SK-N-SH (cell line): ENCODE measurements around the gene TGFB3. TPM values are rescaled to one million over a fixed set of nuclear protein-coding genes. Genes with fewer than 3 reads are reported as not detected.
A peak's percentile ranks its signal among the peaks of the same experiment; 100 is the strongest.

ENCODE experiments used
- CTCF ChIA-PET: fragments of 300-600, 350-600 bp; formaldehyde crosslinking; extraction: SDS; loops from one replicate; lab custom pipeline; 2021; lab: Yijun Ruan, JAX
- POLR2A ChIA-PET: fragments of 350-600 bp; sonication (Branson Sonifier 250); formaldehyde crosslinking; extraction: SDS; loops from one replicate; lab custom pipeline; 2020; ENCODE audit warnings: antibody characterized with exemption, inconsistent platforms; lab: Yijun Ruan, JAX
- DNase-seq: peaks from one replicate; pipeline ENCODE4 v3.0.0; 2012
- H2AFZ ChIP-seq: fragments of 200-600 bp; sonication (generic); 2 replicates; pipeline ENCODE4 v1.8.1; 2016; ENCODE audit warnings: antibody characterized with exemption, mild to moderate bottlenecking, low read depth
- H3F3A ChIP-seq: fragments of 200-600 bp; sonication (generic); replicated peaks from 2 replicates; pipeline ENCODE3; 2016; ENCODE audit warnings: antibody characterized with exemption, mild to moderate bottlenecking; ENCODE audit not compliant: insufficient read depth
- H3K27ac ChIP-seq, 2 experiments: fragments of 200-500 bp in 1 of 2; fragments of 200-600 bp in 1 of 2; sonication (Bioruptor generic) in 1 of 2; sonication (generic), shearing (Covaris generic) in 1 of 2; 2 replicates each; pipeline versions ENCODE4 v1.5.1 to v1.6.1; 2014 to 2016; ENCODE audit warnings: low read depth in 2 of 2, inconsistent platforms in 1 of 2, low read length in 1 of 2, mild to moderate bottlenecking in 1 of 2, mixed read lengths in 1 of 2
- H3K27me3 ChIP-seq: fragments of 200-600 bp; sonication (generic), shearing (Covaris generic); 2 replicates; pipeline ENCODE4 v1.6.1; 2016; ENCODE audit warnings: mixed run types; ENCODE audit not compliant: insufficient read depth
- H3K36me3 ChIP-seq, 2 experiments: fragments of 200-500 bp in 1 of 2; fragments of 200-600 bp in 1 of 2; sonication (Bioruptor generic) in 1 of 2; sonication (generic) in 1 of 2; replicated peaks in 1 of 2; 2 replicates each; pipeline versions ENCODE3 to v1.5.1; 2014 to 2016; ENCODE audit warnings: low read length in 1 of 2, mild to moderate bottlenecking in 1 of 2; ENCODE audit not compliant: insufficient read depth in 2 of 2, control insufficient read depth in 1 of 2
- H3K4me1 ChIP-seq, 2 experiments: fragments of 200-500 bp in 1 of 2; fragments of 200-600 bp in 1 of 2; sonication (Bioruptor generic) in 1 of 2; sonication (generic), shearing (Covaris generic) in 1 of 2; 2 replicates each; pipeline versions ENCODE4 v1.5.1 to v1.6.1; 2014 to 2016; ENCODE audit warnings: low read depth in 1 of 2, low read length in 1 of 2, mixed run types in 1 of 2; ENCODE audit not compliant: insufficient read depth in 2 of 2, control insufficient read depth in 1 of 2
- H3K4me2 ChIP-seq: fragments of 200-600 bp; sonication (generic), shearing (Covaris generic); 2 replicates; pipeline ENCODE4 v1.6.1; 2017; ENCODE audit warnings: mixed run types
- H3K4me3 ChIP-seq, 2 experiments: fragments of 200-500 bp in 1 of 2; fragments of 200-600 bp in 1 of 2; sonication (Bioruptor generic) in 1 of 2; sonication (generic), shearing (Covaris generic) in 1 of 2; 2 replicates each; pipeline versions ENCODE4 v1.5.1 to v1.8.1; 2014 to 2016; ENCODE audit warnings: low read depth in 2 of 2, inconsistent platforms in 1 of 2, low read length in 1 of 2, mild to moderate bottlenecking in 1 of 2, mixed read lengths in 1 of 2, moderate library complexity in 1 of 2
- H3K79me2 ChIP-seq: fragments of 200-600 bp; sonication (generic); 2 replicates; pipeline ENCODE4 v1.8.1; 2017; ENCODE audit warnings: mild to moderate bottlenecking; ENCODE audit not compliant: insufficient read depth
- H3K9ac ChIP-seq: fragments of 200-600 bp; sonication (generic); 2 replicates; pipeline ENCODE4 v1.6.1; 2017; ENCODE audit warnings: mixed run types
- H3K9me2 ChIP-seq: fragments of 200-600 bp; sonication (generic); 2 replicates; pipeline ENCODE4 v1.6.1; 2017; ENCODE audit warnings: mixed run types
- H3K9me3 ChIP-seq: fragments of 200-600 bp; sonication (generic); 2 replicates; pipeline ENCODE4 v1.6.1; 2017; ENCODE audit warnings: mixed run types, mild to moderate bottlenecking, moderate library complexity
- H4K20me1 ChIP-seq: fragments of 200-600 bp; sonication (generic); 2 replicates; pipeline ENCODE4 v1.6.1; 2017; ENCODE audit warnings: mild to moderate bottlenecking, mixed run types; ENCODE audit not compliant: insufficient read depth
- FOSL2 ChIP-seq: IDR thresholded peaks from 2 replicates; pipeline ENCODE4 v1.4.0; 2012; ENCODE audit warnings: low read depth, mild to moderate bottlenecking, moderate library complexity, borderline replicate concordance
- FOXJ3 ChIP-seq: sonication (generic); formaldehyde crosslinking; IDR thresholded peaks from 2 replicates; pipeline ENCODE4 v1.5.1; 2020; ENCODE audit warnings: mild to moderate bottlenecking, missing genetic modification reagents
- GABPA ChIP-seq: IDR thresholded peaks from 2 replicates; pipeline ENCODE4 v1.4.0; 2012; ENCODE audit warnings: low read depth, mild to moderate bottlenecking
- GATA2 ChIP-seq: sonication (generic); formaldehyde crosslinking; IDR thresholded peaks from 2 replicates; pipeline ENCODE4 v1.5.0; 2020; ENCODE audit warnings: mild to moderate bottlenecking, missing genetic modification reagents
- NFIC ChIP-seq: IDR thresholded peaks from 2 replicates; pipeline ENCODE4 v1.4.0; 2012; ENCODE audit warnings: borderline replicate concordance
- RCOR1 ChIP-seq: fragments of 150-350 bp; IDR thresholded peaks from 2 replicates; pipeline ENCODE4 v1.6.1; 2017; ENCODE audit warnings: antibody characterized with exemption, low read length
- SIN3A ChIP-seq: IDR thresholded peaks from 2 replicates; pipeline ENCODE4 v1.6.1; 2012; ENCODE audit warnings: low read depth, mild to moderate bottlenecking, low read length, moderate library complexity, borderline replicate concordance
- SMC3 ChIP-seq: IDR thresholded peaks from 2 replicates; pipeline ENCODE4 v1.6.1; 2012; ENCODE audit warnings: low read depth, low read length, improper control_type of control experiment
- TCF12 ChIP-seq: IDR thresholded peaks from 2 replicates; pipeline ENCODE4 v1.4.0; 2012
- USF1 ChIP-seq: IDR thresholded peaks from 2 replicates; pipeline ENCODE4 v1.4.0; 2012; ENCODE audit warnings: low read depth, borderline replicate concordance
- YY1 ChIP-seq: IDR thresholded peaks from 2 replicates; pipeline ENCODE4 v1.4.0; 2012; ENCODE audit warnings: low read depth, mild to moderate bottlenecking
- WGBS: methylation state at CpG from one replicate; pipeline ENCODE4 v1.1.6; 2017; ENCODE audit warnings: low lambda C conversion rate; 5-methylcytosine and 5-hydroxymethylcytosine counted together
- polyA plus RNA-seq, 3 experiments: library from polyadenylated mRNA; depleted of rRNA; stranded (reverse); fragments of >200 nt; gene quantifications; 2 replicates each; pipeline ENCODE4 v1.2.3, GENCODE V29; 2012
- TF ChIP-seq, protein P1 (sequence below): fragments of 200-600 bp; sonication (generic); IDR thresholded peaks from 2 replicates; pipeline ENCODE4 v1.6.1; 2017; ENCODE audit warnings: antibody characterized with exemption, mild to moderate bottlenecking, moderate library complexity
- TF ChIP-seq, protein P2 (sequence below): IDR thresholded peaks from 2 replicates; pipeline ENCODE4; 2012

TGFB3 gene
- polyA plus RNA-seq, 1 of the 3 experiments (the other 2 are of a cell fraction) = 7.6 TPM

GRCh38 chr14:75933712-75934296, 48.0 kb downstream of the TGFB3 start:
- WGBS = 44% methylated on average over 2 of the region's 2 CpGs
- H3K9me3 ChIP-seq = no peaks in the 10 kb centered on the region
- ChIA-PET POLR2A (no interaction called here), CTCF (interaction anchor here (1.3 to 1.5 kb wide), 2 partner anchors 27 kb away, joined by 5 to 10 read pairs; no protein-coding TSS in a partner anchor)
- H3F3A ChIP-seq = no peaks in the 10 kb centered on the region
- DNase-seq = no peak
- H3K9ac ChIP-seq = no peak overlapping the region
- H4K20me1 ChIP-seq = no peaks in the 10 kb centered on the region
- no peak overlapping the region for H3K4me3 ChIP-seq
- H3K4me2 ChIP-seq = no peak overlapping the region
- no peaks in the 10 kb centered on the region for H3K27me3 ChIP-seq
- TF ChIP-seq YY1 = no peak
- TF ChIP-seq, all 33 proteins: peak for 0
- Histone ChIP-seq H3K27ac (no peak overlapping the region), H3K79me2 (no peaks in the 10 kb centered on the region), H3K36me3 (peaks cover 0 to 3% of the 10 kb centered on the region in 2 experiments), H2AFZ (no peak overlapping the region), H3K9me2 (no peaks in the 10 kb centered on the region), H3K4me1 (0 out of 4 replicates have a peak, but pooled peaks cover 0 to 1% of the 10 kb centered on the region in 2 experiments)

DNA sequence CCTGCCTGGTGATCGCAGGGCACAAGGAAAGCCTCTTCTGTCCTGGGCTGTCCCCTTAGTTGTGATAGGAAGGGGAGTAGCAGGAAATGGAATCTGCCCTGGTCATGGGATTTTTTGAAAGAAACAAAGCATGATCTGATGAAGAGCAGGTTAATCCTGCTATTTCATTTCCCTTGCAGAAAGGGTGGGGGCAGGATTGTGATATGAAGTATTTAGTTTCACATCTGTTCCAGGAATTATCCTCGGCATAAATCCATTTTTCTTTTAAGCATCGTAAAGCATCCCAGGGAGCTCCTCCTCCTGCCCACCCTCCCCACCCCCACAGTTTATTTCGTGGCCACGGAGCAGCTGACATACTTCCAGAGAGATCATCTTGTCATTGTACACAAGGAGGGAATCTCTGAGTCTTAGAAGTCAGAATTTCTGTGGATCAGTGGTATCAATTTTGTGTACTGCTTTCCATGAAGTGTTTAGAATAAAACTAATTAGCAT, 53.1 kb downstream of the TGFB3 start:
- Histone ChIP-seq H3F3A (no peaks in the 10 kb centered on the region), H3K9me3 (no peaks in the 10 kb centered on the region), H3K4me1 (peaks cover 0 to 10% of the 10 kb centered on the region in 2 experiments; a peak in 2 of 4 replicates), H3K36me3 (peaks cover 0 to 3% of the 10 kb centered on the region in 2 experiments), H3K9me2 (no peaks in the 10 kb centered on the region), H2AFZ (no peak overlapping the region), H3K79me2 (no peaks in the 10 kb centered on the region), H3K27ac (no peak overlapping the region), H3K4me2 (no peak overlapping the region), H3K27me3 (no peaks in the 10 kb centered on the region), H4K20me1 (no peaks in the 10 kb centered on the region), H3K4me3 (no peak overlapping the region), H3K9ac (no peak overlapping the region)
- WGBS = 50% methylated on average over 5 of the region's 5 CpGs
- TF ChIP-seq RCOR1 = no peak
- TF ChIP-seq SIN3A = no peak
- TF ChIP-seq, protein P1, sequence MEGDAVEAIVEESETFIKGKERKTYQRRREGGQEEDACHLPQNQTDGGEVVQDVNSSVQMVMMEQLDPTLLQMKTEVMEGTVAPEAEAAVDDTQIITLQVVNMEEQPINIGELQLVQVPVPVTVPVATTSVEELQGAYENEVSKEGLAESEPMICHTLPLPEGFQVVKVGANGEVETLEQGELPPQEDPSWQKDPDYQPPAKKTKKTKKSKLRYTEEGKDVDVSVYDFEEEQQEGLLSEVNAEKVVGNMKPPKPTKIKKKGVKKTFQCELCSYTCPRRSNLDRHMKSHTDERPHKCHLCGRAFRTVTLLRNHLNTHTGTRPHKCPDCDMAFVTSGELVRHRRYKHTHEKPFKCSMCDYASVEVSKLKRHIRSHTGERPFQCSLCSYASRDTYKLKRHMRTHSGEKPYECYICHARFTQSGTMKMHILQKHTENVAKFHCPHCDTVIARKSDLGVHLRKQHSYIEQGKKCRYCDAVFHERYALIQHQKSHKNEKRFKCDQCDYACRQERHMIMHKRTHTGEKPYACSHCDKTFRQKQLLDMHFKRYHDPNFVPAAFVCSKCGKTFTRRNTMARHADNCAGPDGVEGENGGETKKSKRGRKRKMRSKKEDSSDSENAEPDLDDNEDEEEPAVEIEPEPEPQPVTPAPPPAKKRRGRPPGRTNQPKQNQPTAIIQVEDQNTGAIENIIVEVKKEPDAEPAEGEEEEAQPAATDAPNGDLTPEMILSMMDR = no peak
- no peak for TF ChIP-seq SMC3
- no peak for TF ChIP-seq YY1
- no peak for TF ChIP-seq FOXJ3 (CRISPR knock-in tag)
- TF ChIP-seq FOSL2 = no peak
- TF ChIP-seq TCF12 = no peak
- TF ChIP-seq, protein P2, sequence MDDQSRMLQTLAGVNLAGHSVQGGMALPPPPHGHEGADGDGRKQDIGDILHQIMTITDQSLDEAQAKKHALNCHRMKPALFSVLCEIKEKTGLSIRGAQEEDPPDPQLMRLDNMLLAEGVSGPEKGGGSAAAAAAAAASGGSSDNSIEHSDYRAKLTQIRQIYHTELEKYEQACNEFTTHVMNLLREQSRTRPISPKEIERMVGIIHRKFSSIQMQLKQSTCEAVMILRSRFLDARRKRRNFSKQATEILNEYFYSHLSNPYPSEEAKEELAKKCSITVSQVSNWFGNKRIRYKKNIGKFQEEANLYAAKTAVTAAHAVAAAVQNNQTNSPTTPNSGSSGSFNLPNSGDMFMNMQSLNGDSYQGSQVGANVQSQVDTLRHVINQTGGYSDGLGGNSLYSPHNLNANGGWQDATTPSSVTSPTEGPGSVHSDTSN = no peak
- TF ChIP-seq GATA2 (CRISPR knock-in tag) = no peak
- no peak for TF ChIP-seq USF1
- no peak for TF ChIP-seq NFIC
- no peak for TF ChIP-seq GABPA
- POLR2A ChIA-PET = no interaction called here
- peak; percentile 16 for DNase-seq
- CTCF ChIA-PET = interaction anchor here (1.2 to 1.5 kb wide), 4 partner anchors 21 to 54 kb away, joined by 4 read pairs; no protein-coding TSS in a partner anchor
